ENCODE data around the gene MXI1.
A peak's percentile ranks its signal among the peaks of the same experiment; 100 is the strongest.

Gene MXI1

GRCh38 chr10:110278562-110279406, 71.4 kb downstream of the MXI1 start:
- no peak for DNase-seq

- DNase-seq: peak; percentile 73
These were observed 72.1 kb downstream of the MXI1 start for GRCh38 chr10:110279407-110279986.

GRCh38 chr10:110284262-110284661, 76.9 kb downstream of the MXI1 start:
- DNase-seq: no peak

GRCh38 chr10:110285501-110285900, 78.1 kb downstream of the MXI1 start:
- DNase-seq: no peak

GRCh38 chr10:110286841-110287240, 79.4 kb downstream of the MXI1 start:
- no peak for DNase-seq

- DNase-seq: no peak
These were observed 89.6 kb downstream of the MXI1 start for GRCh38 chr10:110296966-110297365.

GRCh38 chr10:110300486-110300986, 93.1 kb downstream of the MXI1 start:
- no peak for DNase-seq

- no peak for DNase-seq
These were observed 96.3 kb downstream of the MXI1 start for GRCh38 chr10:110303681-110304080.

GRCh38 chr10:110304394-110304779, 97.0 kb downstream of the MXI1 start:
- no peak for DNase-seq

GRCh38 chr10:110304780-110305421, 97.5 kb downstream of the MXI1 start, which contains the start of gene SMNDC1:
TSS of gene SMNDC1 (minus strand) at chr10:110304920. CDS start at chr10:110303587, 1,333 bp downstream.
- peak; percentile 97 for DNase-seq

GRCh38 chr10:110305767-110306451, 98.5 kb downstream of the MXI1 start:
- DNase-seq: peak; percentile 80

- DNase-seq: no peak
These were observed 99.0 kb downstream of the MXI1 start for GRCh38 chr10:110306452-110306768.

GRCh38 chr10:110307805-110308204, 100.4 kb downstream of the MXI1 start:
- no peak for DNase-seq

- DNase-seq: no peak
These were observed 103.3 kb downstream of the MXI1 start for GRCh38 chr10:110310741-110311140.

GRCh38 chr10:110311357-110311949, 104.0 kb downstream of the MXI1 start:
- peak; percentile 62 for DNase-seq

GRCh38 chr10:110312206-110312605, 104.8 kb downstream of the MXI1 start:
- no peak for DNase-seq

GRCh38 chr10:110313674-110314073, 106.3 kb downstream of the MXI1 start:
- DNase-seq: no peak

GRCh38 chr10:110317866-110318850, 110.8 kb downstream of the MXI1 start:
- no peak for DNase-seq

GRCh38 chr10:110321869-110322620, 114.6 kb downstream of the MXI1 start:
- no peak for DNase-seq

GRCh38 chr10:110323503-110323902, 116.1 kb downstream of the MXI1 start:
- no peak for DNase-seq
